Measurements from ENCODE around the gene TRIM46.

- TF ChIP-seq CTCF (IDR thresholded peaks at IDR 0.05; ENCODE audit: low read depth, low read length): peak; percentile 34
- no peak for TF ChIP-seq POLR2A (IDR thresholded peaks at IDR 0.05; ENCODE audit: extremely low read depth, insufficient read length)
- TF ChIP-seq MYC (IDR thresholded peaks at IDR 0.05; ENCODE audit: low read depth, low read length): no peak
- no peak for TF ChIP-seq MAX (IDR thresholded peaks at IDR 0.05; ENCODE audit: low read depth, low read length)
These were observed 2.3 kb downstream of the TRIM46 start for GRCh38 chr1:155175927-155176371.

Measured in NB4 (cell line).